ENCODE results near the gene ADAMTS15. TPM values are rescaled to one million over a fixed set of nuclear protein-coding genes. Genes with fewer than 3 reads are reported as not detected.
A peak's percentile ranks its signal among the peaks of the same experiment; 100 is the strongest.

ADAMTS15 gene
- total and polyA plus RNA-seq, 2 of the 4 experiments (the other 2 are of a cell fraction): 3.0 to 5.0 TPM

GRCh38 chr11:130448039-130448415 lies 418 bp upstream of the ADAMTS15 start:
- peak overlapping the region; percentile 12; the same call in 1 of the 3 replicates for H2BK15ac ChIP-seq (ENCODE audit: low read depth, low read length)
- H3K9me1 ChIP-seq (ENCODE audit: insufficient read depth, low read length): peaks cover 7% of the 10 kb centered on the region
- no TSS peak for BruUV-seq (replicated peaks)
- H2AK9ac ChIP-seq (replicated peaks; ENCODE audit: low read depth, low read length, poor library complexity): peak overlapping the region; percentile 22
- ChIA-PET CTCF (interaction anchor here (0.6 to 1.6 kb wide), 2 partner anchors 411 to 414 kb away, joined by 3 to 4 read pairs; no protein-coding TSS in a partner anchor), POLR2A (ENCODE audit: unreplicated experiment) (no interaction called here)
- DNase-seq: no peak
- dilution Hi-C loops (cut with HindIII; ENCODE audit: low sequenced_read_pairs, unreplicated experiment) (loop anchor here (25.0 kb wide), 1 partner anchor 414 kb away; no protein-coding TSS in a partner anchor), in situ Hi-C loops (cut with MboI; ENCODE audit: low sequenced_read_pairs) (loop anchor here (10.0 kb wide), 1 partner anchor 387 kb away; no protein-coding TSS in a partner anchor), intact Hi-C loops (cut with micrococcal nuclease) (loop anchor here (1.0 kb wide), 2 partner anchors 379 to 414 kb away; no protein-coding TSS in a partner anchor)
- H4K91ac ChIP-seq (ENCODE audit: insufficient read depth, low read depth, low read length): peak overlapping the region; percentile 62; the same call in 1 of the 2 replicates
- peak overlapping the region; percentile 84 for H3K4me2 ChIP-seq (ENCODE audit: low read depth, low read length)
- H2BK20ac ChIP-seq (ENCODE audit: low read depth, low read length): no peak overlapping the region; the same call in 1 of the 2 replicates
- peak overlapping the region; percentile 73; the same call in 1 of the 2 replicates for H2BK120ac ChIP-seq (ENCODE audit: low read depth, low read length)
- H3K4me1 ChIP-seq (ENCODE audit: control insufficient read depth, insufficient read depth, low read length): peaks cover 9% of the 10 kb centered on the region
- H4K5ac ChIP-seq (ENCODE audit: low read depth, low read length): no peak overlapping the region
- peaks cover 23% of the 10 kb centered on the region; the same call in 1 of the 2 replicates for H3K36me3 ChIP-seq (ENCODE audit: control insufficient read depth, insufficient read depth, low read length)
- H3K4ac ChIP-seq (ENCODE audit: low read depth, low read length): peak overlapping the region; percentile 26; the same call in 1 of the 2 replicates
- peak overlapping the region; percentile 72 for H3K9ac ChIP-seq (ENCODE audit: low read depth, low read length)
- no peak overlapping the region; the same call in 1 of the 2 replicates for H3K18ac ChIP-seq (ENCODE audit: low read depth, low read length)
- no peak overlapping the region for H3K23ac ChIP-seq (ENCODE audit: low read depth, low read length)
- peak overlapping the region; percentile 95 for H2AFZ ChIP-seq (replicated peaks; ENCODE audit: low read length, poor library complexity)
- H4K20me1 ChIP-seq (ENCODE audit: insufficient read depth, low read length): peaks cover 5% of the 10 kb centered on the region
- ATAC-seq (ENCODE audit: low read depth): no peak
- H3K27me3 ChIP-seq (ENCODE audit: control insufficient read depth, insufficient read depth, low read length): 0 out of 2 replicates have a peak, but pooled peaks cover 2% of the 10 kb centered on the region
- H2BK5ac ChIP-seq (ENCODE audit: low read depth, low read length, poor library complexity, severe bottlenecking): no peak overlapping the region
- H3K9me3 ChIP-seq (ENCODE audit: control insufficient read depth, insufficient read depth, low read length): no peaks in the 10 kb centered on the region
- peak overlapping the region; percentile 57; the same call in 1 of the 2 replicates for H3K27ac ChIP-seq (ENCODE audit: insufficient read depth, low read length)
- H3K56ac ChIP-seq (ENCODE audit: extremely low read depth, insufficient read depth, low read length): no peak overlapping the region
- TF ChIP-seq USF2 (IDR thresholded peaks at IDR 0.05; ENCODE audit: low read depth, low read length) (no peak), BHLHE40 (IDR thresholded peaks at IDR 0.05; ENCODE audit: low read depth, low read length) (no peak), CEBPB (IDR thresholded peaks at IDR 0.05; ENCODE audit: low read depth, low read length) (peak; percentile 65)
- peak overlapping the region; percentile 81 for H3K4me3 ChIP-seq (ENCODE audit: insufficient read depth, low read depth, low read length)
- H2AK5ac ChIP-seq (ENCODE audit: low read depth, low read length): no peak overlapping the region
- peak overlapping the region in 1 of 2 experiments; percentile 82; a peak in 1 of 4 replicates for H4K8ac ChIP-seq (ENCODE audit: low read depth in 2 of 2, low read length in 2 of 2)
- 0% methylated on average over 7 of the region's 11 CpGs; no CpG with 5 or more reads in 1 of the 2 experiments for WGBS, 2 experiments (ENCODE audit: extremely low coverage in 2 of 2, insufficient read length in 1 of 2)
- no peak overlapping the region for H3K14ac ChIP-seq (replicated peaks; ENCODE audit: low read depth, low read length)
- H3K79me1 ChIP-seq (ENCODE audit: low read depth in 1 of 2, low read length in 2 of 2): peaks cover 2 to 5% of the 10 kb centered on the region in 2 experiments; a peak in 2 of 4 replicates

All from IMR-90 (cell line).